HG03442 (cell line): ENCODE results near the gene COX8C.
"Not testable (repeated sequence)": the region's sequence is repeated elsewhere in the genome, so short reads cannot be mapped to it uniquely, and the experiment has no call there.

Source experiments
- ATAC-seq: cut with Tn5 transposase; IDR thresholded peaks from one replicate; pipeline ENCODE4 v1.9.1; 2021; ENCODE audit warnings: mild to moderate bottlenecking, moderate library complexity; ENCODE audit not compliant: unreplicated experiment

COX8C gene

DNA sequence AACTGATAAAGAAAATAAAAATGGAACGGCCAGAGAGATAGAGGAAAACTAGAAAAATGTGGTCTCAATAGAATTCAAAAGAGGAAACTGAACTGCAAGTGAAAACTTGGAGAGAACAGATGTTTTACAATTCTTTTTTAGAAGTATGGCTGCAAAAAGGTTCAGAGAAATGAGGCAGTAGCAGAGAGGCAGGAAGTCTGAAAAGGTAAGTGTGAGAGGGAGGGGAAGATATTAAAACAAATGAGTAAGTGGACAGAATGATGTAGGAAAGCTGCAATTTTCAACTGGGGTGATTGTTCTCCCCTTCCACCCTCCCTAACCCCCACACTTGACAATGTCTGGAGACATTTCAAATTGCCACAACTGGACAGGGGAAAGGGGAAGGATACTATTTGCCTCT is 27.0 kb upstream of the COX8C start:
- ATAC-seq, result no peak

GRCh38 chr14:93320489-93320888 is 26.5 kb upstream of the COX8C start:
- no peak for ATAC-seq

- no peak for ATAC-seq
These were observed 23.9 kb upstream of the COX8C start for GRCh38 chr14:93322929-93323599.

DNA sequence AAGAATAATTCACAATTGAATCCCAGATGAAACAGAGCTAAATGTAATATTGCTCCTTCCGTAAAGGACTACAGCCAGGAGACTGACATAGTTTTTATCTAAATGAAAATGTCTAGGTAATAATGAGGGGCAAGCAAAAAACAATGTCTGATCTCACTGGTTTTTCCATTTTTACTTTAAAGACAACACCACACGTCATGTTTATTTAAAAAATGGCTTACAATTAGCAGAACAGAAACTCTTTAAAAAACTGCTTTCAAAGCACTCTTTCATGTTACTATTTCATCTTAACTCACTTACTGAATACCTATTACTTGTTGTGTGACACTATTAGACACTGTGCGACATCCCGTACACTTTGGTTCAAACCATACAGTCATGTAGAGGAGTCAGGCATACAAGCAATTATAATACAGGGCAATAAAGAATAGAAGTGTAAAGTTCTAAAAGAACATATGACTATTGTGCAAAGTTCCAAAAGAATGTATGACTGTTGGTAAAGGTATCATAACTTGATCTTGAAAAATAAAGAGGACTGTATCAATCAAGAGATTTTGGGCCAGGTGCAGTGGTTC is 23.3 kb upstream of the COX8C start:
- no peak for ATAC-seq

- no peak for ATAC-seq
These were observed 20.8 kb upstream of the COX8C start for GRCh38 chr14:93326196-93326595.

DNA sequence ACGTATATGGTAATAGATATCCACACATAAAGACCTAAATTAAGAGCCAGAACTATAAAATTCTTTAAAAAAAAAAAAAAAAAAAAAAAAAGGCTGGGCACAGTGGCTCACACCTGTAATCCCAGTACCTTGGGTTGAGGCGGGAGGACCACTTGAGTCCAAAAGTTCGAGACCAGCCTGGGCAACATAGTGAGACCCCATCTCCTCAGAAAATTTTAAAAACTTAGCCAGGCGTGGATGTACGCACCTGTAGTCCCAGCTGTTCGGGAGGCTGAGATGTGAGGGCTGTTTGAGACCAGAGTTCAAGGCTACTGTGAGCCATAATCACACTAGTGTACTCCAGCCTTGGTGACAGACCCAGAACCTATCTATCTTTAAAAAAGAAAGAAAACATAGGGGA is 18.4 kb upstream of the COX8C start:
- no peak for ATAC-seq

GRCh38 chr14:93329965-93330608 is 16.9 kb upstream of the COX8C start:
- ATAC-seq, result no peak

- no peak for ATAC-seq
These were observed 16.4 kb upstream of the COX8C start for GRCh38 chr14:93330609-93331000.

- no peak for ATAC-seq
These were observed 15.8 kb upstream of the COX8C start for GRCh38 chr14:93331002-93331727.

- no peak for ATAC-seq
These were observed 15.1 kb upstream of the COX8C start for GRCh38 chr14:93331728-93332396.

- peak; percentile 58 for ATAC-seq
These were observed 14.6 kb upstream of the COX8C start for GRCh38 chr14:93332397-93332852.

DNA sequence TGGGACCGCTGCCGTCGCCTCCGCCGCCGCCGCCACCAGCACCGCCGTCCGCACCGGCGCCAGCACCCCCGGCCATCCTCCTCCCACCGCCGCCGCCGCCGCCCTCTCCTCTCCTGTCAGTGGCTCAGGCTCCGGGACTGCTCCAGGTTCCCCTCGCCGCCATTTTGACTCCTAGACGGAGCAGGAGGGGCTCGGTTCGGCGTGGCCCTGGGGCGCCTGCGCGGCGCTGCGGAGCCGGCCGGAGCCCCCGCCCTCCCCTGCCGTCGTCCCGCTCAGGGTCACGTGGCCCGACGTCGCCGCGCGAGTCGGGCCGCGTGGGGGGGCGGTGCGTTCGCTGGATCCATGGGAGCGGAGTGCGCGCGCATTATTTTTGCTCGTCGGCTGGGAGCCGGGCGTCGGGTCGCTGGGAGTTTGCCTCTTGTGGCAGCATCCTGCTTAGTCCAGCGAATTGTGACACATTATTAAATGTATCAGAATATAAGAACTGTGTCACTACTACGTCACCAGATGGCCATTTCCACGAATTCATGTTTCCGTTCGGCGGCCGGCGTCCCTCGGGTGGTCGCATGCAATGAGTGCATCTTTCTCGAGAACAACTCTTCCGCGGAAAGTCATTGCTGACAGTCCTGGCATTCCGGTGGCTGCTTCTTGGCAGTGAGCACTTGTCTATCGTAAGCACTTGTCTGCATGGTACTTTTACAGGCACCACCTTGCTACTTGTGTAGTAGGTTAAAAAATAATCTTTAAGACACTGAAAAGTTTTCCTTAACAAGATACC is 13.9 kb upstream of the COX8C start, which contains the start of gene BTBD7:
Gene BTBD7, minus strand, starts transcription at position 184 of the 778 bp plus-strand sequence. CDS start 36,985 bp downstream, outside the sequence.
- peak; percentile 75 for ATAC-seq

GRCh38 chr14:93333631-93334103 is 13.3 kb upstream of the COX8C start:
- ATAC-seq, result no peak

DNA sequence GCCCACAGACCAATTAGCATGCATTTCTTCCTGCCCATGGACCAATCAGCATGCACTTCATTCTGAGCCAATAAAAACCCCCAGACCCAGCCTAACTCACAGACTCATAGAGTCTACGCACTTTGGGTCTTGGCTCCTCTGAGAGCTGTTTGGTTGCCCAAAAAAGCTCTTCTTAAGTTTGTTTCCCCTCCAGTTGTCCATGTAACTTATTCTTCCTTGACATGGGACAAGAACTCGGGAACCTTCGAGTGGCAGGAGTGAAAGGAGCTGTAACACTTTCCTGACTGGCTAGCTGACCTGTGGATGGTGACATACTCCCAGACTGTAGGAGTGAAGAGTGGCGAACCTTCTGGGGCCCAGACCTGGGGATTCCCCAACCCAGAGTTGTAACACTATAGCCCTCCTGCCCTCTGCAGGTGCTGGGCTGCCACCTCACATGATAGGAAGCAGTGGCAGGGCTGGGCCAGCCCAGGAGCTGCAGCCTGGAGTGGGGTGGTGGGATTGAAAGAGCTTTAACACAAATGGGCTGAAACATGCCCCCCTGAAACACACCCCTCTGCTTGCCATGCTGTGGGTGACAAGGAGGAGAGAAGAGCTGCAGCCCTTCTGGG is 9.7 kb upstream of the COX8C start:
- no peak for ATAC-seq

DNA sequence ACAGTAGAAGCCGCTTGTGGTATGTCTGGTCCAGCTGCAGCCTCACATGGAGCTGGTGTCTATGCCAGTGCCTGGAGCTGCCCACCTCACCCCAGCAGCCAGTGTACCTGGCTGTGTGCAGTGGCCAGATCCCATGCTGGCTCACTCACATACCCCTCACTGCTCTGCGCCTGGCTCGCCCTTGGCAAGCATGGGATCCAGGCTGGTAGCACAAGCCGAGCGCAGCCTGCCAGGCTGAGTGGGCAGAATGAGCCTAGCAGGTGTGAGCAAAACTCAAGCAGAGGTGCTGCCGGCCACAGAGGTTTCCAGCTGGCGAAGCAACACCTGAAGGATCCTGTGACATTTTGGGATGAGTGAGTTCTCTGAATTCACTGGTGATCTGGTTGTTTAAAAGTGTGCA is 9.1 kb upstream of the COX8C start:
- no peak for ATAC-seq

- no peak for ATAC-seq
These were observed 3.7 kb upstream of the COX8C start for GRCh38 chr14:93343266-93343665.

DNA sequence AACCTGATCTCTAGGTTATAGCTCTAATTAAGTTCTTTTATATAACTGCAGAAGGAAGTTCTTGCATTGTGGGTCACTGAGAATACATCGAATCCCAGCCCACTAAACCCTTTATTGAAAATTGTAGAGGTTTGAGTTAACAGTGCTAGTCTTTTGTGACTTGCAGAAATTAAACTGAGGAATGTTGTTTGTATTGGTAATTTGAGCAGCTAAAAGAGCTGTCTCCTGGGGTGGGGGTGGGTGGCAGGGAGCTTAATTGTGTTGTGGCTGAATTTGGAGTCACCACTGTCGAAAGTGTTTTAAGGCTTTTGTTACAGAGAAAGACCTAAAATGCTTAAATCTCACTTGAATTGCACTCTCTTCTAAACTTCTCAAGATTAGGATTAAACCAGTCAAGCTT is 3.2 kb upstream of the COX8C start:
- ATAC-seq, result no peak

GRCh38 chr14:93347850-93348249 is 868 bp downstream of the COX8C start:
- no peak for ATAC-seq

- no peak for ATAC-seq
These were observed 1.3 kb downstream of the COX8C start for GRCh38 chr14:93348292-93348691.

- not testable (repeated sequence) for ATAC-seq
These were observed 7.9 kb downstream of the COX8C start for GRCh38 chr14:93354873-93355272.
